Astrocyte of the cerebellum (primary cell): ENCODE measurements around the gene ZNF248.
"Not testable (repeated sequence)": the region's sequence is repeated elsewhere in the genome, so short reads cannot be mapped to it uniquely, and the experiment has no call there.

Source experiments
- DNase-seq: peaks from one replicate; pipeline ENCODE4 v3.0.0-alpha.2; 2011; ENCODE audit warnings: low read depth
- H3K4me3 ChIP-seq: 2 replicates; pipeline ENCODE4 v1.5.1; 2011; ENCODE audit warnings: mild to moderate bottlenecking, low read depth, low read length, moderate library complexity
- in situ Hi-C: cut with HindIII; loops from 2 replicates; pipeline ENCODE4 v1.10.0; 2017; ENCODE audit warnings: low sequenced_read_pairs
- TF ChIP-seq, protein P1 (sequence below): IDR thresholded peaks from 2 replicates; pipeline ENCODE4 v1.5.1; 2012; ENCODE audit warnings: low read length, low read depth, moderate library complexity, mild to moderate bottlenecking; ENCODE audit errors: missing control alignments

The ZNF248 gene

DNA sequence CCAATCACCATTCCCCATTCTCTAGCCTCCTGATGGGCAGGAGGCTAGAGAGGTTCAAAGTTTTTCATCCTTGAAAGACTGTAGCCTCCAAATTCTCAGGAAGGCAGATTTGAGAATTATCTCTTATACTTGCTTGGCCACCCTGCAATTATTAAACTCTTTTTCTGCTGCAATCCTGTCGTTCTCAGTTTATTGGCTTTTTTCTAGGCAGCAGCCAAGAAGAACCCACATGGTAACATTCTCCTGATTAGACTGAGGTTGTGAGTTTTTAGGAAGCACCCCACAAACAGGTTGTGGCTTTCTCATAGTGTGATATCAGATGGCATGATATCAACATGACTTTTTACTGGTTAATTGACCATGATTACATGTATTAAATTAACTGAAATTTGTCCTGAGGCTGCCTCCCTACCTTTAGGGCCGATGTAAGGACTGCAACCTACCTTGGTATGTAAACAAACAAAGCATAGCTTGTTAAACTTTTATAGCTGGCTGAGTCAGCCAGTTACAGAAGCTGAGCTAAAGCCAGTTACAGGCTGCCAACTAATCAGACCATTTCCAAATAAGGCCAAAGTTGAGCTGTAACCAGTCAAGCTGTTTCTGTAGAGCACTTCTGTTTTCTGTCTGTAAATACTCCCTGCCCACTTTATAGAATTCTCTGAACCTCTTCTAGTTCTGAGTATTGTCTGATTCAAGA lies 3.2 kb upstream of the ZNF248 start:
- in situ Hi-C loops: no loop called here
- DNase-seq: no peak
- no peak overlapping the region for H3K4me3 ChIP-seq
- TF ChIP-seq, protein P1, sequence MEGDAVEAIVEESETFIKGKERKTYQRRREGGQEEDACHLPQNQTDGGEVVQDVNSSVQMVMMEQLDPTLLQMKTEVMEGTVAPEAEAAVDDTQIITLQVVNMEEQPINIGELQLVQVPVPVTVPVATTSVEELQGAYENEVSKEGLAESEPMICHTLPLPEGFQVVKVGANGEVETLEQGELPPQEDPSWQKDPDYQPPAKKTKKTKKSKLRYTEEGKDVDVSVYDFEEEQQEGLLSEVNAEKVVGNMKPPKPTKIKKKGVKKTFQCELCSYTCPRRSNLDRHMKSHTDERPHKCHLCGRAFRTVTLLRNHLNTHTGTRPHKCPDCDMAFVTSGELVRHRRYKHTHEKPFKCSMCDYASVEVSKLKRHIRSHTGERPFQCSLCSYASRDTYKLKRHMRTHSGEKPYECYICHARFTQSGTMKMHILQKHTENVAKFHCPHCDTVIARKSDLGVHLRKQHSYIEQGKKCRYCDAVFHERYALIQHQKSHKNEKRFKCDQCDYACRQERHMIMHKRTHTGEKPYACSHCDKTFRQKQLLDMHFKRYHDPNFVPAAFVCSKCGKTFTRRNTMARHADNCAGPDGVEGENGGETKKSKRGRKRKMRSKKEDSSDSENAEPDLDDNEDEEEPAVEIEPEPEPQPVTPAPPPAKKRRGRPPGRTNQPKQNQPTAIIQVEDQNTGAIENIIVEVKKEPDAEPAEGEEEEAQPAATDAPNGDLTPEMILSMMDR: no peak

DNA sequence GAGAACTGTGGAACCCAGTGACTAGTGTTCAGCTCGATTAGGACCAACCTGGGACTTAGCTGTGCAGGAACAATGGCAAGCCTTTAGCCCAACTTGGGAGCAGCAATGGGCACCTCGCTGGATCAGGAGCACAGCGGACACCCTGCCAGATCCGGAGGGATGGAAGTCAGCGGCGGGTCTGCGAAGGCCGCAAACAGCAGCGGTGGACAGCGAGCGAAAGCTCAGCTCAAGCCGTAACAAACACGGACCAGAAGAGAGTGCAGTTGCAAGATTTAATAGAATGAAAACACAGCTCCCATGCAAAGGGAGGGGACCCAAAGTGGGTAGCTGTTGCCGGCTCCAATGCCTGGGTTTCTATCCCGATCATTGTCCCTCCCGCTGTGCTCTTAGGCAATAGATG lies 1.9 kb upstream of the ZNF248 start:
- in situ Hi-C loops, H3K4me3 ChIP-seq, DNase-seq: not testable (repeated sequence)

DNA sequence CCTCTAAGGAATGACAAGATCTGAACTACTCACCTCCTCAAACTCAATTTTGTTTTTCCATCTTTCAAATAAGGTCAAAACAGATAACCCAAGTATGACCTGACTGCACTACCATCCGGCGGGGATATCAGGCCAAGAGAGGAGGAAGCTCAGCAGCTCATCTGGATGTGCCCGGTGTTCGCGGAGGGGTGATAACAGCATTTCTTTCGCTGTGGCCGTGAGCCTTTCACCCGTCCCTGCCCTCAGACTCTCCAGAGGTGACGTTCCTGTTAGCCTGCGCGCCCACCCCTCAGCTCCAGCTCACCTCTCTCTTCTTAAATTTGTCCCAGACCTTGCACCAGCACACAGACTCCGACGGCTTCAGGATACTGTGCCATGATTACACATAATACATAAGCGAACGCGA lies 526 bp downstream of the ZNF248 start:
- no peak for DNase-seq
- in situ Hi-C loops: no loop called here
- H3K4me3 ChIP-seq: peak overlapping the region; percentile 53
- TF ChIP-seq, protein P1: no peak

DNA sequence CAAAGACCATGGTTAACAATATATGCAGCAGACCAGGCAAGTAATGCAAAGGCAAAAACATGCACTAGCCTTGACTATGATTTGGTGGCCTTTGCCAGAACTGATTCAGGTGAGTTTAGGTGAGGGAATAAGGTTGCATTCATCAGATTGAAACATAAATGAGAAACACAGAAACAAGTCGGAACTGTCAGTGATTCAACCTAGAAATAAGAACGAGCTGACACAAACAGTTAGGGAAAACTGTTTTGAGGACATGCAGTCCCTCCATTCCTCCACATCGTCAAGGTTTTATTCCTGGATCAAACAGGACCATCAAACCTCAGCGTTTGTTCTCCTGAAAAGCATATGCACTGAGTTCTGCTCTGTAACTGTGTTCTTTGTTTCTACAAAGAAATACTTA lies 1.8 kb downstream of the ZNF248 start:
- DNase-seq: no peak
- no peak overlapping the region for H3K4me3 ChIP-seq

DNA sequence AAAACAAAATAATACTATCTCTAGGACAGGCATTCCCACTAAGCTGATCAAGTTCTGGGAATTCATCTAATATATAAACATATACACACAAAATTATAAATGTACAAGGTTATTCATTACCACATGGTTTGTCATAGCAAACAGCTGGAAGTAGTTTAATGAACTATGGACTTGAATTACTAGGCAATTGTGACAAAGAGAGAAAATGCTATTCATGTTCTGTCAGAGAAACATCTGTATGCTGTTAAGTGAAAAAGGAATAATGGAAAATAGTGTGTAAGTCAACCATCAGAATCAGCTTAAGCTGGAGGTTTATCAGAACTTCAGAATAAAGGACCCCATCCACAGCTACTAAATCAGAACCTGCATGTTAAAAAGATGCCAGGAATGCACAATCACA lies 2.8 kb downstream of the ZNF248 start:
- in situ Hi-C loops: no loop called here
- no peak for DNase-seq
- no peak overlapping the region for H3K4me3 ChIP-seq
- TF ChIP-seq, protein P1: no peak

More for the DNA sequence above, 1.8 kb downstream of the ZNF248 start:
- in situ Hi-C loops: no loop called here
- TF ChIP-seq, protein P1: no peak

DNA sequence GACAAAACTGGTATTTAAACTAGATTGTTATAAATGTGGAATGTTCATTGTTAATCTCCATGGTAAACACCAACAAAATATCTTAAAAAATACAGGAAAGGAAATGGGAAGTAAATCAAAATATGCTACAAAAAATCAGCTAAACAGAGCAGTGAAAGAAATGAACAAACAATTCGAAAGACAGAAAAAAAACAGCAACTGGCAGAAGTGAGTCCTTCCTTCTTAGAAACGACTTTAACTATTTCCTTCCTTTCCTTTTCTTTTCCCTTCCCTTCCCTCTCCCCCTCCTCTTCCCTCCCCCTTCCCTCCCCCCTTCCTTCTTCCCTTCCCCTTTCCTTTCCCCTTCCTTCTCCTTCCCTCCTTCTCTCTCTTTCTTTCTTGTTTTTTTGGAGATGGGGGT lies 12.8 kb downstream of the ZNF248 start:
- H3K4me3 ChIP-seq: no peak overlapping the region
- TF ChIP-seq, protein P1: no peak
- in situ Hi-C loops: no loop called here
- DNase-seq: no peak

DNA sequence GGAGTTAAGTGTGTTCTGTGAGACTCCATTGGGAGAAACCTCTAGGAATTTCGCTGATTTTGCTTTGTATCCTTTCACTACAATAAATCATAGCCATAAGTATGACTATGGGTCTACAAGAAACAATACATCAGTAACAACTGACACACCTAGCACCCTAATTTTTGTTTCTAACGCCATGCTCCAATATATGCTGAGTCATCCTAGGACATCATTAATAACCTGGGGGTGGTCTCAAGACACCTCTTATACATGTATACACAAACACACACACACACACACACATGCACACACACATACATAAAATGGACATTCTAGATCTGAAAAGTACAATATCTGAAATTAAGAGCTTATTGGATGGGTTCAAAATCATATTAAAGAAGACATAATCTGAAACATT lies 18.2 kb downstream of the ZNF248 start:
- in situ Hi-C loops: no loop called here
- no peak overlapping the region for H3K4me3 ChIP-seq
- no peak for DNase-seq
- TF ChIP-seq, protein P1: no peak
